Measurements from ENCODE around the gene TIMP3.
"Not testable (repeated sequence)": the region's sequence is repeated elsewhere in the genome, so short reads cannot be mapped to it uniquely, and the experiment has no call there.

Gene TIMP3

GRCh38 chr22:32853662-32854061 lies 52.2 kb downstream of the TIMP3 start:
- no peak for DNase-seq (ENCODE audit: low read depth in 2 of 2)

GRCh38 chr22:32854351-32854804 lies 52.9 kb downstream of the TIMP3 start:
- DNase-seq (ENCODE audit: low read depth in 2 of 2) = no peak

- DNase-seq (ENCODE audit: low read depth in 2 of 2) = no peak
Measured at GRCh38 chr22:32855045-32855756, 53.7 kb downstream of the TIMP3 start.

- no peak for DNase-seq (ENCODE audit: low read depth in 2 of 2)
Measured at GRCh38 chr22:32858121-32858703, 56.7 kb downstream of the TIMP3 start.

GRCh38 chr22:32858957-32859356 lies 57.5 kb downstream of the TIMP3 start:
- DNase-seq (ENCODE audit: low read depth in 2 of 2) = no peak

GRCh38 chr22:32859743-32860142 lies 58.2 kb downstream of the TIMP3 start:
- DNase-seq (ENCODE audit: low read depth in 2 of 2) = no peak

GRCh38 chr22:32861330-32861729 lies 59.8 kb downstream of the TIMP3 start:
- DNase-seq (ENCODE audit: low read depth in 2 of 2) = no peak

GRCh38 chr22:32862083-32862482 lies 60.6 kb downstream of the TIMP3 start:
- no peak for DNase-seq (ENCODE audit: low read depth in 2 of 2)

GRCh38 chr22:32862936-32863661 lies 61.6 kb downstream of the TIMP3 start:
- DNase-seq (ENCODE audit: low read depth in 2 of 2) = no peak

GRCh38 chr22:32864041-32864440 lies 62.5 kb downstream of the TIMP3 start:
- no peak for DNase-seq (ENCODE audit: low read depth in 2 of 2)

GRCh38 chr22:32864596-32864995 lies 63.1 kb downstream of the TIMP3 start:
- DNase-seq (ENCODE audit: low read depth in 2 of 2) = no peak

- no peak for DNase-seq (ENCODE audit: low read depth in 2 of 2)
Measured at GRCh38 chr22:32866953-32867352, 65.4 kb downstream of the TIMP3 start.

- no peak for DNase-seq (ENCODE audit: low read depth in 2 of 2)
Measured at GRCh38 chr22:32868946-32869345, 67.4 kb downstream of the TIMP3 start.

GRCh38 chr22:32870474-32870873 lies 69.0 kb downstream of the TIMP3 start:
- DNase-seq (ENCODE audit: low read depth in 2 of 2) = no peak

- not testable (repeated sequence) for DNase-seq (ENCODE audit: low read depth in 2 of 2)
Measured at GRCh38 chr22:32873604-32874003, 72.1 kb downstream of the TIMP3 start.

- DNase-seq (ENCODE audit: low read depth in 2 of 2) = no peak
Measured at GRCh38 chr22:32874385-32874784, 72.9 kb downstream of the TIMP3 start.

GRCh38 chr22:32874976-32875375 lies 73.5 kb downstream of the TIMP3 start:
- no peak for DNase-seq (ENCODE audit: low read depth in 2 of 2)

GRCh38 chr22:32876516-32876915 lies 75.0 kb downstream of the TIMP3 start:
- no peak for DNase-seq (ENCODE audit: low read depth in 2 of 2)

GRCh38 chr22:32877196-32877595 lies 75.7 kb downstream of the TIMP3 start:
- no peak for DNase-seq (ENCODE audit: low read depth in 2 of 2)

GRCh38 chr22:32879550-32879949 lies 78.0 kb downstream of the TIMP3 start:
- no peak for DNase-seq (ENCODE audit: low read depth in 2 of 2)

- DNase-seq (ENCODE audit: low read depth in 2 of 2) = no peak
Measured at GRCh38 chr22:32880061-32880460, 78.6 kb downstream of the TIMP3 start.

- no peak for DNase-seq (ENCODE audit: low read depth in 2 of 2)
Measured at GRCh38 chr22:32880505-32880892, 79.0 kb downstream of the TIMP3 start.
